NCI-H446 treated with DMSO at 0.1 percent for 48 hours (cell line): ENCODE results near the gene ZNF362.

Experiments used
- DNase-seq: peaks from one replicate; lab custom pipeline; 2025; lab: John Stamatoyannopoulos, UW

ZNF362 gene

GRCh38 chr1:33244809-33245186, 11.5 kb upstream of the ZNF362 start:
- no peak for DNase-seq

- DNase-seq = no peak
Observed at GRCh38 chr1:33246171-33246570, 10.1 kb upstream of the ZNF362 start.

- no peak for DNase-seq
Observed at GRCh38 chr1:33247545-33247944, 8.7 kb upstream of the ZNF362 start.

- no peak for DNase-seq
Observed at GRCh38 chr1:33248244-33248643, 8.0 kb upstream of the ZNF362 start.

GRCh38 chr1:33249422-33249821, 6.9 kb upstream of the ZNF362 start:
- DNase-seq = no peak

- DNase-seq = no peak
Observed at GRCh38 chr1:33250217-33250616, 6.1 kb upstream of the ZNF362 start.

GRCh38 chr1:33250724-33251123, 5.6 kb upstream of the ZNF362 start:
- no peak for DNase-seq

- DNase-seq = no peak
Observed at GRCh38 chr1:33254491-33254890, 1.8 kb upstream of the ZNF362 start.

GRCh38 chr1:33255347-33256220, 708 bp upstream of the ZNF362 start:
- DNase-seq = no peak

- DNase-seq = no peak
Observed at GRCh38 chr1:33256221-33256470, 146 bp upstream of the ZNF362 start.

- no peak for DNase-seq
Observed at GRCh38 chr1:33257207-33257771, 997 bp downstream of the ZNF362 start.

GRCh38 chr1:33257772-33258712, 1.8 kb downstream of the ZNF362 start:
- DNase-seq = no peak

- DNase-seq = no peak
Observed at GRCh38 chr1:33258788-33259274, 2.5 kb downstream of the ZNF362 start.

GRCh38 chr1:33259879-33260278, 3.6 kb downstream of the ZNF362 start:
- no peak for DNase-seq

GRCh38 chr1:33260439-33260838, 4.1 kb downstream of the ZNF362 start:
- DNase-seq = no peak

- DNase-seq = no peak
Observed at GRCh38 chr1:33261344-33261743, 5.1 kb downstream of the ZNF362 start.

- no peak for DNase-seq
Observed at GRCh38 chr1:33263890-33264504, 7.7 kb downstream of the ZNF362 start.

- DNase-seq = no peak
Observed at GRCh38 chr1:33265780-33266605, 9.7 kb downstream of the ZNF362 start.

- no peak for DNase-seq
Observed at GRCh38 chr1:33266766-33267165, 10.5 kb downstream of the ZNF362 start.

GRCh38 chr1:33267468-33268205, 11.3 kb downstream of the ZNF362 start:
- DNase-seq = no peak

GRCh38 chr1:33268457-33268856, 12.2 kb downstream of the ZNF362 start:
- no peak for DNase-seq
